HG02678 (cell line): Measurements from ENCODE around the gene HPX.
A peak's percentile ranks its signal among the peaks of the same experiment; 100 is the strongest.

Experiments used
- ATAC-seq: cut with Tn5 transposase; IDR thresholded peaks from one replicate; pipeline ENCODE4 v1.9.1; 2021; ENCODE audit warnings: mild to moderate bottlenecking, moderate library complexity; ENCODE audit not compliant: unreplicated experiment

The HPX gene

GRCh38 chr11:6468712-6469495 is 28.1 kb upstream of the HPX start:
- no peak for ATAC-seq

GRCh38 chr11:6459099-6459450 is 18.3 kb upstream of the HPX start:
- no peak for ATAC-seq

GRCh38 chr11:6458352-6459098 is 17.7 kb upstream of the HPX start:
- no peak for ATAC-seq

- ATAC-seq, result no peak
These were observed 17.0 kb upstream of the HPX start for GRCh38 chr11:6457581-6458320.

- ATAC-seq, result no peak
These were observed 15.7 kb upstream of the HPX start for GRCh38 chr11:6456361-6457073.

GRCh38 chr11:6455070-6455469 is 14.3 kb upstream of the HPX start:
- no peak for ATAC-seq

- no peak for ATAC-seq
These were observed 12.4 kb upstream of the HPX start for GRCh38 chr11:6453152-6453551.

GRCh38 chr11:6452219-6452618 is 11.4 kb upstream of the HPX start:
- no peak for ATAC-seq

GRCh38 chr11:6448574-6448973 is 7.8 kb upstream of the HPX start:
- no peak for ATAC-seq

- ATAC-seq, result peak; percentile 75
These were observed 2.6 kb upstream of the HPX start for GRCh38 chr11:6443269-6444003.

GRCh38 chr11:6442441-6442840 is 1.7 kb upstream of the HPX start:
- no peak for ATAC-seq

- no peak for ATAC-seq
These were observed 1.7 kb downstream of the HPX start for GRCh38 chr11:6438979-6439571.

- no peak for ATAC-seq
These were observed 2.8 kb downstream of the HPX start for GRCh38 chr11:6437993-6438392.

GRCh38 chr11:6437423-6437822 is 3.4 kb downstream of the HPX start:
- ATAC-seq, result no peak

- no peak for ATAC-seq
These were observed 6.7 kb downstream of the HPX start for GRCh38 chr11:6433998-6434660.

GRCh38 chr11:6431861-6432260 is 8.9 kb downstream of the HPX start:
- no peak for ATAC-seq

- no peak for ATAC-seq
These were observed 13.3 kb downstream of the HPX start for GRCh38 chr11:6427516-6427915.

GRCh38 chr11:6420677-6421076 is 20.1 kb downstream of the HPX start:
- ATAC-seq, result no peak

- peak; percentile 44 for ATAC-seq
These were observed 21.7 kb downstream of the HPX start, which contains the start of gene APBB1 for GRCh38 chr11:6419009-6419631. APBB1 (minus strand) TSS chr11:6419094; CDS start chr11:6411347, 7,747 bp downstream.
